GM18858 (cell line): ENCODE data around the gene SEMA3G.

Experiments
- ATAC-seq: cut with Tn5 transposase; IDR thresholded peaks from one replicate; pipeline ENCODE4 v1.9.1; 2021; ENCODE audit not compliant: unreplicated experiment

SEMA3G gene

DNA sequence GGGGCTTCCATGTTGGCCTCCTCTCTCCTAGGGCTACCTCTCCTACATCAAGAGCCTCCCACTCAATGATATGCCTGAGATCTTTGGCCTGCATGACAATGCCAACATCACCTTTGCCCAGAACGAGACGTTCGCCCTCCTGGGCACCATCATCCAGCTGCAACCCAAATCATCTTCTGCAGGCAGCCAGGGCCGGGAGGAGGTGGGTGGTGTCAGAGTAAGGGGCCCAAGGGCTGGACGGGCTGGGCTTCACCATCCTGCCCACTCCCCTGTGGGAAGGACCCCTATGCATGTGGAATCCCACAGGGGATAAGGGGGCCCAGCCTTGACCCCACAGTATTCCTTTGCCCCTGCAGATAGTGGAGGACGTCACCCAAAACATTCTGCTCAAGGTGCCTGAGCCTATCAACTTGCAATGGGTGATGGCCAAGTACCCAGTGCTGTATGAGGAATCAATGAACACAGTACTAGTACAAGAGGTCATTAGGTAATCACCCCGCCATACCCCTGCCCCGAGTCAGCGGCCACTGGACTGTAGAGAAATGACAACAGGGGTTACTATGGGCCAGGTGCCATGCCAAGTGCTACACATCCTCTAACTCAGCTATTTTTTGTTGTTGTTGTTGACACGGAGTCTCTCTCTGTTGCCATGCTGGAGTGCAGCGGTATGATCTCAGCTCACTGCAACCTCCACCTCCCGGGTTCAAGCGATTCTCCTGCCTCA is 47.1 kb downstream of the SEMA3G start:
- ATAC-seq, result no peak

DNA sequence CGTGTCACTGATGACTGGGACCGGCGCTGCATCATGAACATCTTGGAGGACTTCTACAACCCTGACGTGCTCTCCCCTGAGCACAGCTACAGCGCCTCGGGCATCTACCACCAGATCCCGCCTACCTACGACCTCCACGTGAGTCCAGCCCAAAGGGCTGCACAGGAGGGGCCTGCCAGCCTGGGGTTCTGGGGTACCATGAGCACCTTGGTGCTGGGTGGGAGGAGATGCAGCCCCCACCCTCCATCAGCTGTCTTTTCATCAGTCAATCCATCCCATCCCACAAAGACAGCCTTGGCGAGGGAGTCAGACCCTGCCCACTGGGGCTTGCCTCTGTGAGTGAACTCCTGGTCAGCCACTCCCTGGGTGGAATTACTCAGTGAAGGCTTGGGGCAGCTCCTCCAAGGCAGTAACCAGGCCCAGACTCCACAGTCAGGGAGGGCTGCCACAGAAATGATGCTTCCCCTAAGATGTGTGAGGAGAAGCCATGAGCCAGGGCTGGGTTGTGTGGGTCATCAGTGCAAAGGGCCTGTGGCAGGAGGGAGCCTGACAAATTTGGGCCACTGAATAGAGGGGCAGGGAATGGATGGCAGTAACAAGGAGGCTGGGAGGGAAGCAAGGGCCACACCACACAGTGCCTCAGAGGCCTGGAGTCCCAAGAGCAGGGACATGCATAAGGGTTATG is 47.9 kb downstream of the SEMA3G start:
- no peak for ATAC-seq

DNA sequence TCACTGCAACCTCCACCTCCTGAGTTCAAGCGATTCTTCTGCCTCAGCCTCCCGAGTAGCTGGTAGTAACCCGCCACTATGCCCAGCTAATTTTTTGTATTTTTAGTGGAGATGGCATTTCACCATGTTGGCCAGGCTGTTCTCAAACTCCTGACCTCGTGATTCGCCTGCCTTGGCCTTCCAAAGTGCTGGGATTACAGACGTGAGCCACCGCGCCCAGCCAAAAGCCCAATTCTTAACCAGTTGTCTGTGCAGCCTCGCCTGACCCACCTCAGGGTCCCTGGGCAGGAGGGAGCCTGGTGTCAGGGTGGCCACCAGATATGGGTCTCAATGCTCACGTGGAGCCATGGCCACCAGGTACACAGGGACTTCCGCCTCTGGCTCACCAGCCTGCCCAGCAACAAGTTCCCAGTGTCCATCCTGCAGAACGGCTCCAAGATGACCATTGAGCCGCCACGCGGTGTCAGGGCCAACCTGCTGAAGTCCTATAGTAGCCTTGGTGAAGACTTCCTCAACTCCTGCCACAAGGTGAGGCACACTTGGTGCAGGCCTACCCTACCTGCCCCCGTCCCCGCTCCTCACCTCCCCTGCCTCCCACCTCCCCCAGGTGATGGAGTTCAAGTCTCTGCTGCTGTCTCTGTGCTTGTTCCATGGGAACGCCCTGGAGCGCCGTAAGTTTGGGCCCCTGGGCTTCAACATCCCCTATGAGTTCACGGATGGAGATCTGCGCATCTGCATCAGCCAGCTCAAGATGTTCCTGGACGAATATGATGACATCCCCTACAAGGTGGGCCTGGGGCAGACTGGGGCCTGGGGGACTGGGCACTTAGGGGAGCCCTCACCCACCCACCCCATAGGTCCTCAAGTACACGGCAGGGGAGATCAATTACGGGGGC is 48.6 kb downstream of the SEMA3G start:
- no peak for ATAC-seq

DNA sequence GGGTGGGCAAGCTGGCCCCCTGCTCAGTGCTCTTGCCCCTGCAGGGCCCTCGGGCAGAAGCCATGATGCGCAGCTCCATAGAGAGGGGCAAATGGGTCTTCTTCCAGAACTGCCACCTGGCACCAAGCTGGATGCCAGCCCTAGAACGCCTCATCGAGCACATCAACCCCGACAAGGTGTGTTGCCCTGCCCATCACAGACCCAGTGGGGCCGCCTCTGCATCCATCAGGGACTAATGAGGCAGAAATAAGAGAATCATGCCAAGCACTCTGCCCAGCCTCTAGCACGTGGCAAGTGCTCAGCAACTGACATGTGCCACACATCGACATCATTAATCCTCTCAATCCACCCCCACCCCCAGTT is 49.4 kb downstream of the SEMA3G start:
- ATAC-seq, result no peak

DNA sequence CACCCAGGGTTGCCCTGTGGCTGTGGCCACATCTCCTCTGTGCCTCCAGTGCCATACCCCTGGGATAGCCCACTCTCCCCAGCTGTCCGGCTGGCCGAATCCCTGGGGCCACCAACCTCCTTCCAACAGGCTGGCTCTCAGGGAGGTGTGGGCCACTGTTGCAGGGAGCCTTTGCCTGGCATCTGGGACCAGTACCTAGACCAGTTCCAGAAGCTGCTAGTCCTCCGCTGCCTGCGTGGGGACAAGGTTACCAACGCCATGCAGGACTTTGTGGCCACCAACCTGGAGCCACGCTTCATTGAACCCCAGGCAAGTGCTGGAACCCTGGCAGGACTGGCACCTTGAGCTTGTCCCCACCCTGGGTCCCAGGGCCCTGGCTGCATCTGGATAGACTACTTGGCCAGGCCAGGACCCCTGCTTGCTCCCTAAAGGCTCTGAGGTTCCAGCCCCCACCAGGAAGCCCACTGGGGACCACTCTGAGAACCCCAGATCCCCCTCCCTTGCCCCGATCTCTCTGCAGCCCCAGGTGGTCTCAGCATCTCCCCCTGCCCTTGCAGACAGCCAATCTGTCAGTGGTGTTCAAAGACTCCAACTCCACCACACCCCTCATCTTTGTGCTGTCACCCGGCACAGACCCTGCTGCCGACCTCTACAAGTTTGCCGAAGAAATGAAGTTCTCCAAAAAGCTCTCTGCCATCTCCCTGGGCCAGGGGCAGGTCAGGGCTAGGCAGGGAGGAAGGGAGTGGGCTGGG is 50.0 kb downstream of the SEMA3G start:
- no peak for ATAC-seq

DNA sequence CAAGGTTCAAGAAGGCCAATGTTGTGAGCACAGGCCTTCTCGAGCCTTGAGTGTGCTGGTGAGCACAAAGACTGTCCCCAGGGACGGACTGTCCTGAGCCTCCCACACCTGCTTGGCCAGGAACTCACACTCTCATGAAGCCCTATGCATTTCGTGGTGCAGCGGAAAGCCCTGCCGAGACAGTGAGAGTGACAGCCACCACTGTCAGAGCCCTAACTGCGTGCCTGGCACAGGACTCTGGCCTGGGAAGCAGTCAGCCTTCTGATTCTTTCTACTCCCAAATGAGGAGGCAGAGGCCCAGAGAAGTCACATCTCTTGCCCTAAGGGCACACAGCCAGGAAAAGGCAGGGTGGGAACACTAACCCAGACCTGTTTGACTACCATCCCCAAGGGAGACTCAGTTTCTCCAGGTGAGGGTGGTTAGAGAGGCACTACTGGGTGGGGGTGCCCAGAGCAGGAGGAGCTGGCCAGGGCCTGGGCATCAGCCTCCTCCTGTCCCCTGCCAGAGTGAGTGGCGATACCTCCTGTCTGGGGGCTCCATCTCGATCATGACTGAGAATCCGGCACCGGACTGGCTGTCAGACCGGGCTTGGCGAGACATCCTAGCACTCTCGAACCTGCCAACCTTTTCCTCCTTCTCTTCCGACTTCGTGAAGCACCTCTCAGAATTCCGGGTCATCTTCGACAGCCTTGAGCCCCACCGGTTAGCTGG is 50.8 kb downstream of the SEMA3G start:
- ATAC-seq, result no peak

DNA sequence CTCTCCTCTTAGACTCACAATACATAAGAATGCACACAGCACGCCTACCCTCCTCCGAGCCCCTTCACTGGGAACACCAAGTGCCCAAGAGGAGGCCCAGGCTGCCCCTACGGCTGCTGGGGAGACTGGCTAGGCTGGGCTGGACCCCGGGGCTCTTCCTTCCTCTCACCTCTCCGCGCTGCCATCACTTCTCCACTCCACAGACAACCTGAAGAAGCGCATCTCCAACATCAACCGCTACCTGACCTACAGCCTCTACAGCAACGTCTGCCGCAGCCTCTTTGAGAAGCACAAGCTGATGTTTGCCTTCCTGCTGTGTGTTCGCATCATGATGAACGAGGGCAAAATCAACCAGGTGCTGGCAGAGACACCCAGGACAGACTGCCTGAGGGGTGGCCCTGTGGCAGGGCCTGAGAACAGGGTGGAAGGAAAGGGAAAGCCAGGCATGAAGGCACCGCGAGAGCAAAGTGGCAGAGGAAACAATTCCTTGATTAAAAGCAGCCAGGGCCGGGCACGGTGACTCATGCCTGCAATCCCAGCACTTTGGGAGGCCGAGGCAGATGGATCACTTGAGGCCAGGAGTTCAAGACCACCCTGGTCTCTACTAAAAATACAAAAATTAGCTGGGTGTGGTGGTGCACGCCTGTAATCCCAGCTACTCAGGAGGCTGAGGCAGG is 51.6 kb downstream of the SEMA3G start:
- no peak for ATAC-seq

DNA sequence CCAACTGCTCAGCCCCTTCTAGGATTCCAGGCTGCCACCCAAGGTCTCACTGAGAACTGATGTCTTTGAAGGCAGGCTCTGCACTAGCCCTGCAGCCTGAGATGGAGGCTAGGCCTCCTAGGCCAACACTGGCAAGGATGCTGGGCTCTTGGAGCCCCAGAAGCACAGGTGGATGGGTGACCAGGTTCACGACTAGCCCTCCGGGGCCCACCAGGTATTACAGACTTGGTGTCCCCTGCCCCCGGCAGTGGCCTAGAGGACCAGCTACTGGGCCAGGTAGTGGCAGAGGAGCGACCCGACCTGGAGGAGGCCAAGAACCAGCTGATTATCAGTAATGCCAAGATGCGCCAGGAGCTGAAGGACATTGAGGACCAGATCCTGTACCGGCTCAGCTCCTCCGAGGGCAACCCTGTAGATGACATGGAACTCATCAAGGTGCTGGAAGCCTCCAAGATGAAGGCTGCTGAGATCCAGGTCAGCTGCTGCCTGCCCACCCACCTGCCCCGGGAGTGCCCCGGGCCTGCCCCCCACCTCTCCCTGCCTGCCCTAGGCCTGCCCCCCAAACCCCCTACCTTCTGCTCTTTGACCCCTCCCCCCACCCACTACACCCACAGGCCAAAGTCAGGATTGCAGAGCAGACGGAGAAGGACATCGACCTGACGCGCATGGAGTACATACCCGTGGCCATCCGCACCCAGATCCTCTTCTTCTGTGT is 52.5 kb downstream of the SEMA3G start:
- no peak for ATAC-seq

DNA sequence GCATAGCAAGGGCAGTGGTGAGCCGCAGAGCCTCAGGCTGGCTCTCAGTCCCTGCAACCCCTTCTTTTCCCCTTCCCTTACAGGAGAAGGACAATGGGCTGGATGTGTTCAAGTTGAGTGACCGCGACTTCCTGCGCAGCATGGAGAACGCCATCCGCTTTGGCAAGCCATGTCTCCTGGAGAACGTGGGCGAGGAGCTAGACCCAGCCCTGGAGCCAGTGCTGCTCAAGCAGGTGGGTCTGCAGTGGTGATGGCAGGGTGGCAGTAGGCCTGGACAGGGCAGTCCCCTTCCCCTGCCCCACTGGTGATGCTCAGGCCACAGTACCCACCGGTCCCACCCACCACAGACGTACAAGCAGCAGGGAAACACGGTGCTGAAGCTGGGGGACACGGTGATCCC is 53.8 kb downstream of the SEMA3G start:
- ATAC-seq, result no peak

DNA sequence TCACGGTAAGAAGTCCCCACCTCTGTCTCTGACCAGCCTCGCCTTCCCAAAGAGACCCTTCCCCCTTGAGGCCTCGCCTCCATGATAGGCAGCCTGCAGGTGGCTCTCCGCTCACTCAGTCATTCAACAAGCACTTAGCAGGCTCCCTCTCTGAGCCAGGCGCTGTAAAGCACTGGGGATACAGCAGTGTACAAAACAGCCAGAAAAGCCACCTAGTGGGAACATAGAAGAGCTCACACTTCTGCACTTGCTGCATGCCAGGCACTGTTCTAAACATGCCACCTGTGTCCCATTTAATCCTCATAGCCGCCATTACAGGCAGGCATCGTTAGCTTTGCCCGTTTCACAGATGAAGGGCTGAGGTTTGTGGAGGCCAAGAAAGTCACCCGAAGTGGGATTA is 56.0 kb downstream of the SEMA3G start:
- ATAC-seq, result no peak

DNA sequence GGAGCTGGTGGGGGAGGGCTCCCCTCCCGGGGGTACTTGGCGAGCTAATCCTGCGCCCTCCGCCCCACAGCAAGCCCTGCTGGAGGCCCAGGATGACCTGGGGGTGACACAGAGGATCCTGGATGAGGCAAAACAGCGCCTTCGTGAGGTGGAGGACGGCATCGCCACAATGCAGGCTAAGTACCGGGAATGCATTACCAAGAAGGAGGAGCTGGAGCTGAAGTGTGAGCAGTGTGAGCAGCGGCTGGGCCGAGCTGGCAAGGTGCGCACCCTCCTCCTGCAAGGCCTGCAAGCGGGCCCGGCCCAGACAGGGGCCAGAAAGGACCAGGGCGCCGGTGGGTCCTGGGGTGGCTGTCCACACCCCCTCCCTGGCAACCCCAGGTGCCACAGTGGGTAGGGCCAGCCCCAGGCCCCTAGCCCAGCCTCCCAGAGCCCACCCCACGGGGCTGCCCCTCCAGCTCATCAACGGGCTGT is 56.5 kb downstream of the SEMA3G start:
- ATAC-seq, result no peak

DNA sequence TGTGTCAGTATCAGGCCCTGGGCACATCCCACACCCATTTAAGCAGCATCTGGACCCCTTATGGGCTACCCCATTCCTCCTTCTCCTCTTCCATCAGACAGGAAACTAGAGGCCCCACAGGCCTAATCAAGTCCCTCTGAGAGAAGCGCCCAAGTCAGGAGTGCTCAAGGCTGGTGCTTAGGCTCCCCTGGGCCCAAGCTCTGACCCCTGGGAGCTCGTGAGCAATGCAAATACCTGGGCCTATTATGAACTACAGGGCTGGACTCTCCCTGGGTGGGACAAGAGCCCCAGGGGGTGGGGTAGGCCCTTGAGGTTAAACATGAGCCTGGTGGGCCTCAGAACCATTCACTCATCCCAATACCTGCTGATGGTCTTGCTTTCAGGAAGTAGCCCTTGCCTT is 57.4 kb downstream of the SEMA3G start:
- no peak for ATAC-seq

DNA sequence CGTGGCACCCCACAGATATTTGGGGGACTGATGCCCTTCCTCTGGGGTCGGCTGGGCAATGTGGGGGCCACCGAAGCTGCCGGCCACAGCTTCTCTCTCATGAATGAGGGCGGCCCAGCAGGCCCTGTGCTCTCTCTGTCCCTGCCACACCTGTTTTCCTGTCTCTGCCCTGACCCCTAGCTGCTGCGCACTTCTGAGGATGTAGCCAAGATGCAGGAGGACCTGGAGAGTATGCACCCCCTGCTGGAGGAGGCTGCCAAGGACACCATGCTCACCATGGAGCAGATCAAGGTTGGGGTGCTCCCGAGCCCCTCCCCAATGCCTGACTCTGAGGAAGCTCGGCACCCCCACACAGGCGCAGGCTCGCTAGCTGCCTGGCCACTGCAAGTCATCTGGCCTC is 59.7 kb downstream of the SEMA3G start:
- ATAC-seq, result no peak

DNA sequence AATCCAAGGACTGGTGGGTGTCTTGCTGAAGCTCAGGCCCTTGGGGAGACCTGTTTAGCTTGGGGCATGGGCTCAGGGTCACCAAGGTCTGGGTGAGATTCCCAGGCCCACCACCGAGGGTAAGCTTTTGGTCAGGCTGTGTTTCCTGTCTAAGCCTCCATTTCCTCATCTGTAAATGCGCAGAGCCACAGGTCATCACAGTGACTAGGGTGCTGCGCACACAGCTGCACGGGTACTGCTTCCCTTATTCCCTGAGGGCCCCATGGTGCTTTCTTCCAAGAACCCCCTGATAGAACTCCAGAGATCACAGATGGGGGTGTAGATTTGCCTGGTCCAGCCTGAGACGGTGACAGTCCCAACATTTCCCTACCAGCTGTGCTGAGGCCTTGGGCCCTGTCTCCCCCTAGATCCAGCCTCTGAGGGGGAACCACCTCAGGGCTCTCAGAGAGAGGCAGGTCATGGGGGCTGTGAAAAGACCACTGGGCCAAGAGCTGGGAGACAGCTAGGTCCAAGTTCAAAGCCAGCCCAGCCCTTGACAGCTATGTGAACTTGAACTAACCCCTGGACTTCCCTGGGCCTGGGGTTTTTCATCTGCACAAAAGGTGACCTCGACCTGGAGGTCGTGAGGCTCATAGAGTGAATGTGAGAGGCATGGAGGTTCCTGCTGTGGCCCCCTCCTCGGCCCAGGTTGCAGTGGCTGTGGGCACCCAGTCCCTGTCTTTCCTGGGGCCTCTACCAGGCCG is 60.7 kb downstream of the SEMA3G start:
- no peak for ATAC-seq

DNA sequence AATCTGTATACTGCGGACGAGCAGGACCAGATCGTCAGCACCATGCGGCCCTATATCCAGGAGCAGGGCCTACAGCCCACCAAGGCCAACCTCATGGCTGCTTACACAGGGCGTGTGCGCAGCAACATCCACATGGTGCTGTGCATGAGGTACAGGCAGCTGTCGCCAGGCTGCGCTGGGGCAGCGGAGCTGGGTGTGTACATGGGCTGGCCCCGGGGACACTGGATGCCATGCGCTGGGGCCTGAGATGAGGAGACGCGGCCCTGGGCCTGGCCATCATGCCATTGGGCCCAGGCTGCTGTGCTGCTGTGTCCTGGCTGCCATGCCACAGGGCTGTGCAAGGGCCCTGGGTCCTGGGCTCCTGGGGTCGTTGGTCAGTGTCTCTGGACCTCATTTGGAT is 61.5 kb downstream of the SEMA3G start:
- no peak for ATAC-seq
